Mesenteric fat pad (tissue), 1 donor: ENCODE results near the gene ZNF346. TPM values are rescaled to one million over a fixed set of nuclear protein-coding genes. Genes with fewer than 3 reads are reported as not detected.
"Not testable (repeated sequence)": the region's sequence is repeated elsewhere in the genome, so short reads cannot be mapped to it uniquely, and the experiment has no call there.

Source experiments
- DNase-seq: peaks from one replicate; pipeline ENCODE4 v3.0.0-alpha.2; 2020; ENCODE audit warnings: low spot score
- total RNA-seq: library from RNA; stranded (reverse); fragmentation: NEBNext Ultra II Directional; extraction: Animal tissue kit (Norgen Biotek cat#: 25700); gene quantifications from one replicate; pipeline ENCODE4 v1.2.1, GENCODE V29; 2021
- donor health status: DM: yes; HTN: yes; CAD: no.

Gene ZNF346
- total RNA-seq, 1 donor from 2014 or later = 13.0 TPM

GRCh38 chr5:177008716-177009115, 13.8 kb upstream of the ZNF346 start:
- DNase-seq = no peak

GRCh38 chr5:177010153-177010552, 12.3 kb upstream of the ZNF346 start:
- DNase-seq = no peak

GRCh38 chr5:177015156-177015555, 7.3 kb upstream of the ZNF346 start:
- DNase-seq = no peak

GRCh38 chr5:177018341-177018740, 4.2 kb upstream of the ZNF346 start:
- DNase-seq = no peak

GRCh38 chr5:177020033-177020432, 2.5 kb upstream of the ZNF346 start:
- no peak for DNase-seq

GRCh38 chr5:177023303-177023664, 788 bp downstream of the ZNF346 start:
- DNase-seq = no peak

GRCh38 chr5:177024559-177024958, 2.1 kb downstream of the ZNF346 start:
- DNase-seq = no peak

- DNase-seq = no peak
These were observed 2.7 kb downstream of the ZNF346 start for GRCh38 chr5:177025101-177025601.

GRCh38 chr5:177027665-177028064, 5.2 kb downstream of the ZNF346 start:
- DNase-seq = no peak

- no peak for DNase-seq
These were observed 7.0 kb downstream of the ZNF346 start for GRCh38 chr5:177029498-177029897.

- DNase-seq = no peak
These were observed 13.5 kb downstream of the ZNF346 start for GRCh38 chr5:177035976-177036375.

- no peak for DNase-seq
These were observed 13.9 kb downstream of the ZNF346 start for GRCh38 chr5:177036443-177036842.

- no peak for DNase-seq
These were observed 14.4 kb downstream of the ZNF346 start for GRCh38 chr5:177036921-177037320.

- DNase-seq = no peak
These were observed 18.4 kb downstream of the ZNF346 start for GRCh38 chr5:177040814-177041420.

- no peak for DNase-seq
These were observed 19.4 kb downstream of the ZNF346 start for GRCh38 chr5:177041936-177042335.

GRCh38 chr5:177043114-177043513, 20.6 kb downstream of the ZNF346 start:
- no peak for DNase-seq

- DNase-seq = no peak
These were observed 21.5 kb downstream of the ZNF346 start for GRCh38 chr5:177043958-177044357.

GRCh38 chr5:177044641-177045040, 22.1 kb downstream of the ZNF346 start:
- no peak for DNase-seq

- DNase-seq = no peak
These were observed 23.1 kb downstream of the ZNF346 start for GRCh38 chr5:177045631-177046030.

GRCh38 chr5:177048531-177048930, 26.0 kb downstream of the ZNF346 start:
- DNase-seq = not testable (repeated sequence)

- DNase-seq = no peak
These were observed 26.8 kb downstream of the ZNF346 start for GRCh38 chr5:177049285-177049684.

- DNase-seq = no peak
These were observed 42.2 kb downstream of the ZNF346 start for GRCh38 chr5:177064500-177065277.

GRCh38 chr5:177065491-177065890, 43.0 kb downstream of the ZNF346 start:
- no peak for DNase-seq
